ENCODE data around the gene ZBTB47.

DNA sequence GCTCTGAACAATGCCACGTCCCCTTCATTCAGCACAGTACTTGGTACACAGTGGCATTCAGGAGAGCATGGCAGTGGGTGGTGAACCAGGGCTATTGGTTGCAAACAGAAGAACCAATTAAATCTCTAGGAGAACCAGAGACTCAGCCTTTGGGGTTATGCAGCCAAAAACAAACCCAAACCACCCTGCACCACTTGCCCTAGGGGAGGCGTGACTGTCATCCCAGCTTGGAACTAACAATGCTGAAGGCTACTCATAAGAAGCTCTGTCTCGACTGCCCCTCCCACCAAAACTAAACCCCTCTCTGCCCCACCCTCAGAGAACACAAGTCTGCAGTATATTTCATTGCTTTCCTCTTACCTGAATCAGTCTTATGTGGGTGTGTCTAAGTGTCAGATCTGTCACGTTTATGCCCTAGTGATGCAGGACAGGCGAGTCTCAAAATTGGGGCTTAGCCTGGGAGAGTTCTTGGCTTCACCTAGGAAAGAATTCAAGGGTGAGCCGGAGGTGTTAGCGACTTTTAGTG lies 16.6 kb downstream of the ZBTB47 start:
- TF ChIP-seq TAF1 (IDR thresholded peaks at IDR 0.05; ENCODE audit: borderline replicate concordance, low read depth, low read length) = no peak
- no peak for TF ChIP-seq POLR2A (IDR thresholded peaks at IDR 0.05; ENCODE audit: low read depth, low read length)
